ENCODE results near the gene DUSP28. TPM values are rescaled to one million over a fixed set of nuclear protein-coding genes. Genes with fewer than 3 reads are reported as not detected.

DUSP28 gene
- total and polyA plus RNA-seq, 2 of the 13 experiments (the other 11 are each of a cell fraction or from before 2014, with no cell fraction given), result 5.2 to 8.6 TPM

- TF ChIP-seq MAFG (CRISPR knock-in tag; IDR thresholded peaks at IDR 0.05), result no peak
- TF ChIP-seq ZNF225 (CRISPR knock-in tag; IDR thresholded peaks at IDR 0.05), result no peak
- TF ChIP-seq SRSF4 (IDR thresholded peaks at IDR 0.05; ENCODE audit: low read depth, low read length, poor library complexity, severe bottlenecking), result no peak
- peak; percentile 71; the same call in 1 of the 2 replicates for TF ChIP-seq NRL (CRISPR knock-in tag; IDR thresholded peaks at IDR 0.05; ENCODE audit: borderline replicate concordance)
- peak; percentile 32; the same call in 1 of the 2 replicates for TF ChIP-seq SMC3 (IDR thresholded peaks at IDR 0.05; ENCODE audit: low read length)
- no peak for TF ChIP-seq BRCA1 (CRISPR knock-in tag; IDR thresholded peaks at IDR 0.05)
- TF ChIP-seq ARNTL (CRISPR knock-in tag; IDR thresholded peaks at IDR 0.05), result no peak
- TF ChIP-seq NFE2 (CRISPR knock-in tag; IDR thresholded peaks at IDR 0.05), result no peak
- TF ChIP-seq ZNF878 (CRISPR knock-in tag; IDR thresholded peaks at IDR 0.05), result no peak
- no peak for TF ChIP-seq ZNF646 (CRISPR knock-in tag; IDR thresholded peaks at IDR 0.05)
- TF ChIP-seq MXD1 (CRISPR knock-in tag; IDR thresholded peaks at IDR 0.05), result no peak
- 0 out of 2 replicates have a peak, but pooled peaks have one; percentile 45 for TF ChIP-seq ZNF891 (CRISPR knock-in tag; IDR thresholded peaks at IDR 0.05)
- no peak for TF ChIP-seq THAP8 (CRISPR knock-in tag; IDR thresholded peaks at IDR 0.05; ENCODE audit: borderline replicate concordance)
- TF ChIP-seq SAFB2 (CRISPR knock-in tag; IDR thresholded peaks at IDR 0.05; ENCODE audit: borderline replicate concordance, low read depth), result no peak
- TF ChIP-seq SNRNP70 (IDR thresholded peaks at IDR 0.05; ENCODE audit: low read depth, low read length), result no peak
- no peak for TF ChIP-seq NR2C2 (CRISPR knock-in tag; IDR thresholded peaks at IDR 0.05; ENCODE audit: borderline replicate concordance)
- no peak for TF ChIP-seq HDAC2 (CRISPR knock-in tag; IDR thresholded peaks at IDR 0.05)
- no peak for TF ChIP-seq TFDP2 (CRISPR knock-in tag; IDR thresholded peaks at IDR 0.05)
- TF ChIP-seq ZNF138 (CRISPR knock-in tag; IDR thresholded peaks at IDR 0.05; ENCODE audit: low read depth), result no peak
- no peak for TF ChIP-seq HDAC1 (CRISPR knock-in tag; IDR thresholded peaks at IDR 0.05)
- TF ChIP-seq MIER3 (CRISPR knock-in tag; IDR thresholded peaks at IDR 0.05; ENCODE audit: borderline replicate concordance), result peak; percentile 31; the same call in 1 of the 2 replicates
- TF ChIP-seq GATAD2A (CRISPR knock-in tag; IDR thresholded peaks at IDR 0.05), result 0 out of 2 replicates have a peak, but pooled peaks have one; percentile 19
Observed at GRCh38 chr2:240556553-240557100, 3.5 kb upstream of the DUSP28 start (continued).
